ENCODE measurements around the gene AARS2.

GRCh38 chr6:44301782-44302564 lies 11.2 kb downstream of the AARS2 start:
- TF ChIP-seq CTCF (IDR thresholded peaks at IDR 0.05) (no peak), POLR2A (IDR thresholded peaks at IDR 0.05) (no peak)

Data from uterus (tissue), 2 donors.